RWPE2 (cell line): ENCODE results near the gene IRF2.

ENCODE experiments used
- ATAC-seq: fragments of 200-7000 bp; cut with Tn5 transposase; 3 replicates; pipeline ENCODE4 v1.9.1; 2021; ENCODE audit warnings: low read depth
- DNase-seq: peaks from one replicate; pipeline ENCODE4 v3.0.0-alpha.2; 2020; ENCODE audit warnings: low spot score
- H3K27ac ChIP-seq: fragments of 450-650 bp; 2 replicates; pipeline ENCODE4 v1.5.1; 2017; ENCODE audit warnings: mild to moderate bottlenecking; ENCODE audit not compliant: poor library complexity, severe bottlenecking
- H3K27me3 ChIP-seq: fragments of 250-450 bp; sonication (Bioruptor Pico); 2 replicates; pipeline ENCODE4 v1.5.1; 2021; ENCODE audit warnings: mild to moderate bottlenecking, moderate library complexity; ENCODE audit not compliant: insufficient read depth, poor library complexity, severe bottlenecking
- H3K36me3 ChIP-seq: fragments of 250-450 bp; sonication (Bioruptor Pico); 2 replicates; pipeline ENCODE4 v1.5.1; 2020; ENCODE audit warnings: low read depth, mild to moderate bottlenecking, moderate library complexity
- H3K4me1 ChIP-seq: fragments of 250-450 bp; sonication (Bioruptor Pico); 2 replicates; pipeline ENCODE4 v1.5.1; 2021; ENCODE audit warnings: mild to moderate bottlenecking, moderate library complexity; ENCODE audit not compliant: insufficient read depth, poor library complexity, severe bottlenecking
- H3K4me3 ChIP-seq: fragments of 250-450 bp; sonication (Bioruptor Pico); 2 replicates; pipeline ENCODE4 v1.5.1; 2021; ENCODE audit warnings: mild to moderate bottlenecking, moderate library complexity; ENCODE audit not compliant: severe bottlenecking
- H3K9me3 ChIP-seq: fragments of 250-450 bp; sonication (Bioruptor Pico); 2 replicates; pipeline ENCODE4 v1.5.1; 2021; ENCODE audit warnings: mild to moderate bottlenecking, moderate library complexity; ENCODE audit not compliant: severe bottlenecking
- TF ChIP-seq, protein P1 (sequence below): fragments of 450-650 bp; IDR thresholded peaks from one replicate; pipeline ENCODE4 v1.5.1; 2017; ENCODE audit warnings: mild to moderate bottlenecking, moderate library complexity; ENCODE audit not compliant: poor library complexity, severe bottlenecking

Gene IRF2

DNA sequence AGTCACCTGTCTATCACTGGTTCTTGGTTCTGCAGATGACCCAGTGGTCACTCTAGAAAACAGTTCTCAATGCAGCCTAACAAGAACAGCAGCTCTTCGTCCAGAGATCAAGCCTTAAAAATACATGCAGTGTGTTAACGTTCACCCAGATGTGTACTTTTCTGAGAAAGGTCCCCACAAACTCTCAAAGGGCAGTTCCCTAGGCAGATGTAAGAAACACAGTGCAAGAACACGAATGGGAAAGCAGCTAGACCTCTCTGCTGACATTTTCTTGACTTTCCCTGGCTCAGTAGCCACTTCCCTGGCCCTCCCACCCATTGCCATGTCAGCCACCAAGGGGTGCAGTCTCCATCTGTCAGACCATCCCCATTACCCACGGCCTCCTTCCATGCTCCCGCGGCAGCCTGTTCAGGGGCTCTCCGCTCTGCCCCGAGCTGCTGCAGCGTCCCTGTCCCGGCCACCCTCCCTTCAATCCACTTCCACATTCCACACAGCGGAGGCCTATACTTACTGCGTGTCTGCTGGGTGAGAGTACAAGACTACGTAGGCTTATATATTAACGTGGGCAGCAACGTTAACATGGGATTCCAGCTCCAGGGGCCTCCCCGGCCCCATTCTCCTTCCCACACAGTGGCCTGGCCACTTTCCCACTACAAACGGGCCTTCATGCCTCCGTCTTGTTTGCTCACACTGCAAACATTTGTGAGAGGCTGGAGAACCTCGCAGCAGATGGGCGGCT, 34.3 kb downstream of the IRF2 start:
- TF ChIP-seq, protein P1, sequence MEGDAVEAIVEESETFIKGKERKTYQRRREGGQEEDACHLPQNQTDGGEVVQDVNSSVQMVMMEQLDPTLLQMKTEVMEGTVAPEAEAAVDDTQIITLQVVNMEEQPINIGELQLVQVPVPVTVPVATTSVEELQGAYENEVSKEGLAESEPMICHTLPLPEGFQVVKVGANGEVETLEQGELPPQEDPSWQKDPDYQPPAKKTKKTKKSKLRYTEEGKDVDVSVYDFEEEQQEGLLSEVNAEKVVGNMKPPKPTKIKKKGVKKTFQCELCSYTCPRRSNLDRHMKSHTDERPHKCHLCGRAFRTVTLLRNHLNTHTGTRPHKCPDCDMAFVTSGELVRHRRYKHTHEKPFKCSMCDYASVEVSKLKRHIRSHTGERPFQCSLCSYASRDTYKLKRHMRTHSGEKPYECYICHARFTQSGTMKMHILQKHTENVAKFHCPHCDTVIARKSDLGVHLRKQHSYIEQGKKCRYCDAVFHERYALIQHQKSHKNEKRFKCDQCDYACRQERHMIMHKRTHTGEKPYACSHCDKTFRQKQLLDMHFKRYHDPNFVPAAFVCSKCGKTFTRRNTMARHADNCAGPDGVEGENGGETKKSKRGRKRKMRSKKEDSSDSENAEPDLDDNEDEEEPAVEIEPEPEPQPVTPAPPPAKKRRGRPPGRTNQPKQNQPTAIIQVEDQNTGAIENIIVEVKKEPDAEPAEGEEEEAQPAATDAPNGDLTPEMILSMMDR, result no peak
- ATAC-seq, result no peak
- Histone ChIP-seq H3K4me1 (no peaks in the 10 kb centered on the region), H3K27me3 (no peaks in the 10 kb centered on the region), H3K36me3 (no peaks in the 10 kb centered on the region), H3K4me3 (no peak overlapping the region), H3K27ac (no peak overlapping the region), H3K9me3 (no peaks in the 10 kb centered on the region)
- DNase-seq, result no peak

DNA sequence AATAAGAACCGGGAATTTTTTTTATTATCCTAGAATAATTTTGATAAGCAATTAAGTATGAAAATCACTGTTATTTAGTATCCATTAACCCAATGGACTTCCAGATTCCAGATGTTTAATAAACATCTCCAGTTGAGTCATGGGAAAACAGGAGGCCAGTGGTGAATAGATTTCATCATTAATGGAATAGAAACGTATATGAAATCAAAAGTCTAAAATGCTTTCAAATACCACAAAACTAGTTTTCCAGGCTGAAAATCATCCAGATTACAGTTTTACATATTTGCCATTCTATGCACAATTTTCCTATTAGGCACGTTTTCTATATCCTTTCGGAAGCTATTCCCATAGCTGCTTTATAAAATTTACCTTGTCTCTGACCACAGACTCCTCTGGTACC, 35.0 kb downstream of the IRF2 start:
- no peaks in the 10 kb centered on the region for H3K9me3 ChIP-seq
- H3K27ac ChIP-seq, result no peak overlapping the region
- no peaks in the 10 kb centered on the region for H3K4me1 ChIP-seq
- TF ChIP-seq, protein P1, result no peak
- no peaks in the 10 kb centered on the region for H3K27me3 ChIP-seq
- no peak overlapping the region for H3K4me3 ChIP-seq
- no peaks in the 10 kb centered on the region; the same call in 1 of the 2 replicates for H3K36me3 ChIP-seq
- DNase-seq (no peak), ATAC-seq (no peak)

DNA sequence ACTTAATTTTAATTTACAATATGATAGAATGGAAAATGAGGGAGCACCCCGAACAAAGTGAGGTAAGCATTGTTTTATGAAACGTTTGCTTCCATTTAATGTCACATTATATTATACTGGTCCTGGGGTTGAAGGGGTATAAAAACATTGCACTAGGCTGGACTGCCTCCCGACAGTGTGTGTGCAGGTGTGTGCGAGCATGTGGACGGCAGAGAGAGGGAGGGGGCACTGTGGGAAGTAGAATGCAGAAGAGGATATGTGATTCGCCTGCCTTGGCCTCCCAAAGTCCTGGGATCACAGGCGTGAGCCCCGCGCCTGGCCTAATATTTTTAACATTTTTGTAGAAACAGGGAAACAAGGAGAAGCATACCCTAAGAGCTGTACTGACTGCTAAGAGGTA, 36.0 kb downstream of the IRF2 start:
- H3K4me3 ChIP-seq, result no peak overlapping the region
- no peaks in the 10 kb centered on the region for H3K4me1 ChIP-seq
- ATAC-seq (no peak), DNase-seq (no peak)
- no peaks in the 10 kb centered on the region for H3K27me3 ChIP-seq
- no peaks in the 10 kb centered on the region for H3K9me3 ChIP-seq
- H3K36me3 ChIP-seq, result no peaks in the 10 kb centered on the region; the same call in 1 of the 2 replicates
- H3K27ac ChIP-seq, result no peak overlapping the region
- TF ChIP-seq, protein P1, result no peak

DNA sequence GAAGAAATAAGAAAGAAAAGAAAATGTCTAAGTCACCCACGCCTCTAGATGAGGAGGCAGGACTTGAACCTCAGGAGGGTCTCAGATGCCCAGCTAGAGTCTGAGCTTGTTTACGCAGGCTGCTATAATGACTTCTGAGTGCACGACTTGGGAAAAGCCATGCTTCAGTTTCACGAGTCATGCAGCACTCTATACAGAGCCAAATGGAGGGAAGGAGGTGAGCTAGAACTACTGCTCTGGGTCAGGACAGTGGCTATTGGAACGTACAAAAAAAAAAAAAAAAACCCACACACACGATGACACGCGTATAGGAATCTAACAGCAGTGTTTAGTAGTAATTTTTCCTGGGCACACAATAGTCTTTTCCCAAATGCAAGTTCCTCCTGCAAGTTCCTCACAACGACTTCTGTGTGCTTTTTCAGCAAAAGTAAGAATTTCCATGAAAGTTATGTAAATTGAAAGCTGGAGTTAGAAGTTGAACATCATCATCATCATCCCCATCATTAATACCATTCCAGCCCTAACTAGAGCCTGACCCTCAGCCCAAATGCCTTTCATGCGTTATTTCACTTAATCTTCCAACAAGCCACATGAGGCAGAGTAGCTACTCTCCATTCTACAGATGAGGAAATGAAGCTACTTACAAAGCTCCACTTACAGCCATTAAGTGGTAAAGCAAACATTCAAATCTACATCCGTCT, 36.6 kb downstream of the IRF2 start:
- H3K27ac ChIP-seq, result no peak overlapping the region
- DNase-seq, result no peak
- ATAC-seq, result no peak

More for the DNA sequence above, 36.6 kb downstream of the IRF2 start:
- TF ChIP-seq, protein P1, result no peak
- H3K27me3 ChIP-seq, result no peaks in the 10 kb centered on the region
- no peaks in the 10 kb centered on the region; the same call in 1 of the 2 replicates for H3K36me3 ChIP-seq
- no peaks in the 10 kb centered on the region for H3K9me3 ChIP-seq
- H3K4me3 ChIP-seq, result no peak overlapping the region
- no peaks in the 10 kb centered on the region for H3K4me1 ChIP-seq
